Skeletal muscle tissue (tissue), 4 donors: ENCODE data around the gene KIF5A. TPM values are rescaled to one million over a fixed set of nuclear protein-coding genes. Genes with fewer than 3 reads are reported as not detected.
"Not testable (repeated sequence)": the region's sequence is repeated elsewhere in the genome, so short reads cannot be mapped to it uniquely, and the experiment has no call there.

Experiments used
- H3K27ac ChIP-seq: one replicate; pipeline ENCODE4 v1.7.0; 2013; ENCODE audit warnings: mild to moderate bottlenecking, low read depth, low read length, inconsistent platforms
- H3K27me3 ChIP-seq, 3 donors: one replicate each; pipeline ENCODE4 v1.7.0; 2013; ENCODE audit warnings: low read length in 3 of 3; ENCODE audit not compliant: control insufficient read depth in 3 of 3, insufficient read depth in 3 of 3
- H3K36me3 ChIP-seq, 3 donors: one replicate each; pipeline ENCODE4 v1.7.0; 2013; ENCODE audit warnings: low read length in 3 of 3; ENCODE audit not compliant: control insufficient read depth in 3 of 3, insufficient read depth in 3 of 3
- H3K4me1 ChIP-seq, 3 donors: one replicate each; pipeline ENCODE4 v1.7.0; 2013; ENCODE audit warnings: low read length in 3 of 3, mild to moderate bottlenecking in 3 of 3; ENCODE audit not compliant: control insufficient read depth in 3 of 3, insufficient read depth in 3 of 3
- H3K4me3 ChIP-seq, 3 donors: one replicate each; pipeline ENCODE4 v1.7.0; 2013; ENCODE audit warnings: low read length in 3 of 3
- H3K9ac ChIP-seq, 3 donors: one replicate each; pipeline ENCODE4 v1.7.0; 2013; ENCODE audit warnings: low read length in 3 of 3, mild to moderate bottlenecking in 3 of 3, moderate library complexity in 2 of 3, low read depth in 1 of 3
- H3K9me3 ChIP-seq, 3 donors: one replicate each; pipeline ENCODE4 v1.7.0; 2013; ENCODE audit warnings: low read length in 3 of 3; ENCODE audit not compliant: control insufficient read depth in 3 of 3
- total RNA-seq: library from RNA; depleted of rRNA; stranded (reverse); fragments of >200 nt; gene quantifications from one replicate; pipeline ENCODE4 v1.2.3, GENCODE V29; 2014
- donor health status: Osteomylitis.

The KIF5A gene
- total RNA-seq, 1 donor from 2014 or later: under 0.01 TPM

GRCh38 chr12:57514246-57514645, 35.6 kb upstream of the KIF5A start:
- H3K9me3 ChIP-seq, H3K9ac ChIP-seq, H3K4me3 ChIP-seq, H3K27ac ChIP-seq, H3K27me3 ChIP-seq: not testable (repeated sequence)
- H3K36me3 ChIP-seq: peaks cover 56 to 57% (median 56%) of the 10 kb centered on the region in 3 donors
- H3K4me1 ChIP-seq: peaks cover 15 to 25% (median 19%) of the 10 kb centered on the region in 3 donors

GRCh38 chr12:57514720-57515407, 35.0 kb upstream of the KIF5A start:
- Histone ChIP-seq H3K4me3 (no peak overlapping the region), H3K9me3 (no peaks in the 10 kb centered on the region), H3K27me3 (no peaks in the 10 kb centered on the region), H3K27ac (no peak overlapping the region), H3K36me3 (peaks cover 56 to 61% (median 57%) of the 10 kb centered on the region in 3 donors), H3K9ac (peak overlapping the region in 1 of 3 donors; percentile 63), H3K4me1 (peaks cover 17 to 29% (median 25%) of the 10 kb centered on the region in 3 donors)

- H3K9me3 ChIP-seq: no peaks in the 10 kb centered on the region
- peaks cover 17 to 29% (median 27%) of the 10 kb centered on the region in 3 donors for H3K4me1 ChIP-seq
- peaks cover 56 to 66% (median 57%) of the 10 kb centered on the region in 3 donors for H3K36me3 ChIP-seq
- H3K27ac ChIP-seq: no peak overlapping the region
- no peaks in the 10 kb centered on the region for H3K27me3 ChIP-seq
- H3K4me3 ChIP-seq: no peak overlapping the region
- H3K9ac ChIP-seq: no peak overlapping the region
Observed at GRCh38 chr12:57515408-57515933, 34.4 kb upstream of the KIF5A start.

- H3K36me3 ChIP-seq: peaks cover 56 to 66% (median 57%) of the 10 kb centered on the region in 3 donors
- no peak overlapping the region for H3K27ac ChIP-seq
- H3K9ac ChIP-seq: no peak overlapping the region
- no peaks in the 10 kb centered on the region for H3K9me3 ChIP-seq
- no peak overlapping the region for H3K4me3 ChIP-seq
- peaks cover 20 to 33% (median 30%) of the 10 kb centered on the region in 3 donors for H3K4me1 ChIP-seq
- no peaks in the 10 kb centered on the region for H3K27me3 ChIP-seq
Observed at GRCh38 chr12:57515934-57516541, 33.8 kb upstream of the KIF5A start.

GRCh38 chr12:57516617-57517153, 33.2 kb upstream of the KIF5A start:
- Histone ChIP-seq H3K4me3 (peak overlapping the region in 1 of 3 donors; percentile 3), H3K9me3 (no peaks in the 10 kb centered on the region), H3K9ac (peak overlapping the region in 1 of 3 donors; percentile 35), H3K27me3 (no peaks in the 10 kb centered on the region), H3K27ac (peak overlapping the region; percentile 99), H3K4me1 (peaks cover 27 to 38% (median 36%) of the 10 kb centered on the region in 3 donors), H3K36me3 (peaks cover 52 to 61% (median 53%) of the 10 kb centered on the region in 3 donors)

- Histone ChIP-seq H3K27me3 (no peaks in the 10 kb centered on the region), H3K4me1 (peaks cover 32 to 43% (median 41%) of the 10 kb centered on the region in 3 donors), H3K27ac (peak overlapping the region; percentile 99), H3K9ac (peak overlapping the region in 2 of 3 donors; percentile 35 to 51), H3K36me3 (peaks cover 47 to 56% (median 48%) of the 10 kb centered on the region in 3 donors), H3K4me3 (peak overlapping the region in 2 of 3 donors; percentile 41 to 46), H3K9me3 (no peaks in the 10 kb centered on the region)
Observed at GRCh38 chr12:57517187-57517586, 32.7 kb upstream of the KIF5A start.

- not testable (repeated sequence) for H3K9me3 ChIP-seq, H3K27me3 ChIP-seq
- Histone ChIP-seq H3K27ac (peak overlapping the region; percentile 99), H3K4me1 (peaks cover 33 to 44% (median 43%) of the 10 kb centered on the region in 3 donors), H3K36me3 (peaks cover 42 to 53% (median 43%) of the 10 kb centered on the region in 3 donors), H3K4me3 (peak overlapping the region; percentile 87 to 99 (median 99)), H3K9ac (peak overlapping the region; percentile 97 to 100 (median 100))
Observed at GRCh38 chr12:57517718-57518117, 32.1 kb upstream of the KIF5A start.

- Histone ChIP-seq H3K9me3 (no peaks in the 10 kb centered on the region), H3K4me1 (peaks cover 34 to 46% (median 46%) of the 10 kb centered on the region in 3 donors), H3K27me3 (no peaks in the 10 kb centered on the region), H3K9ac (peak overlapping the region; percentile 97 to 100 (median 100)), H3K4me3 (peak overlapping the region; percentile 87 to 99 (median 99)), H3K36me3 (peaks cover 36 to 47% (median 37%) of the 10 kb centered on the region in 3 donors), H3K27ac (peak overlapping the region; percentile 99)
Observed at GRCh38 chr12:57518176-57518919, 31.5 kb upstream of the KIF5A start.

GRCh38 chr12:57518920-57519795, 30.7 kb upstream of the KIF5A start:
- peaks cover 35 to 47% (median 36%) of the 10 kb centered on the region in 3 donors for H3K36me3 ChIP-seq

More at GRCh38 chr12:57518920-57519795, 30.7 kb upstream of the KIF5A start:
- Histone ChIP-seq H3K27ac (peak overlapping the region; percentile 99), H3K9me3 (no peaks in the 10 kb centered on the region), H3K4me1 (peaks cover 42 to 55% (median 54%) of the 10 kb centered on the region in 3 donors), H3K27me3 (no peaks in the 10 kb centered on the region), H3K9ac (peak overlapping the region; percentile 97 to 100 (median 100)), H3K4me3 (peak overlapping the region; percentile 87 to 99 (median 99))
